HEK293T (cell line): ENCODE data around the gene KCNK3.
"Not testable (repeated sequence)": the region's sequence is repeated elsewhere in the genome, so short reads cannot be mapped to it uniquely, and the experiment has no call there.

ENCODE experiments used
- CTCF ChIA-PET: fragments of 350-600 bp; formaldehyde crosslinking; extraction: SDS; loops from one replicate; lab custom pipeline; 2021; ENCODE audit warnings: antibody characterized with exemption, inconsistent platforms; lab: Yijun Ruan, JAX
- POLR2A ChIA-PET: fragments of 350-600 bp; formaldehyde crosslinking; extraction: SDS; loops from one replicate; lab custom pipeline; 2020; ENCODE audit warnings: antibody characterized with exemption, inconsistent platforms; lab: Yijun Ruan, JAX
- DNase-seq: peaks from one replicate; pipeline ENCODE4 v3.0.0; 2012; ENCODE audit warnings: mixed read lengths; ENCODE audit errors: extremely low spot score
- ARNT ChIP-seq: fragments of 450-650 bp; IDR thresholded peaks from 2 replicates; pipeline ENCODE4 v1.6.1; 2017; ENCODE audit warnings: mild to moderate bottlenecking
- BHLHE40 ChIP-seq: fragments of 450-650 bp; IDR thresholded peaks from 2 replicates; pipeline ENCODE4 v1.6.1; 2016; ENCODE audit warnings: mild to moderate bottlenecking, moderate library complexity, borderline replicate concordance
- CTBP1 ChIP-seq: fragments of 450-650 bp; IDR thresholded peaks from 2 replicates; pipeline ENCODE4 v1.6.1; 2016; ENCODE audit warnings: borderline replicate concordance
- ELF4 ChIP-seq: fragments of 450-650 bp; IDR thresholded peaks from 2 replicates; pipeline ENCODE4 v1.6.1; 2017; ENCODE audit warnings: antibody characterized with exemption
- FOXA1 ChIP-seq: fragments of 450-650 bp; IDR thresholded peaks from 2 replicates; pipeline ENCODE4 v1.6.1; 2016; ENCODE audit warnings: mild to moderate bottlenecking
- FOXK2 ChIP-seq: fragments of 450-650 bp; IDR thresholded peaks from 2 replicates; pipeline ENCODE4 v1.6.1; 2016; ENCODE audit warnings: mild to moderate bottlenecking
- FOXM1 ChIP-seq: fragments of 450-650 bp; IDR thresholded peaks from 2 replicates; pipeline ENCODE4 v1.6.1; 2017; ENCODE audit warnings: mild to moderate bottlenecking, borderline replicate concordance
- HDGF ChIP-seq: fragments of 450-650 bp; IDR thresholded peaks from 2 replicates; pipeline ENCODE4 v1.6.1; 2017; ENCODE audit warnings: antibody characterized with exemption, borderline replicate concordance
- L3MBTL2 ChIP-seq: fragments of 450-650 bp; conservative IDR thresholded peaks from 2 replicates; pipeline ENCODE4 v1.6.1; 2016; ENCODE audit warnings: mild to moderate bottlenecking
- LEF1 ChIP-seq: fragments of 450-650 bp; IDR thresholded peaks from 2 replicates; pipeline ENCODE4 v1.6.1; 2017; ENCODE audit warnings: mild to moderate bottlenecking, borderline replicate concordance
- NFRKB ChIP-seq: fragments of 450-650 bp; IDR thresholded peaks from 2 replicates; pipeline ENCODE4 v1.6.1; 2016; ENCODE audit warnings: mild to moderate bottlenecking, moderate library complexity
- SP1 ChIP-seq: fragments of 450-650 bp; IDR thresholded peaks from 2 replicates; pipeline ENCODE4 v1.6.1; 2017
- SUZ12 ChIP-seq: fragments of 450-650 bp; IDR thresholded peaks from 2 replicates; pipeline ENCODE4 v1.6.1; 2016; ENCODE audit warnings: mild to moderate bottlenecking
- TARDBP ChIP-seq: fragments of 450-650 bp; IDR thresholded peaks from 2 replicates; pipeline ENCODE4 v1.6.1; 2016
- ZNF384 ChIP-seq: fragments of 450-650 bp; IDR thresholded peaks from 2 replicates; pipeline ENCODE4 v1.6.1; 2016
- TF ChIP-seq, protein P1 (sequence below): fragments of 450-650 bp; IDR thresholded peaks from 2 replicates; pipeline ENCODE4 v1.6.1; 2016

KCNK3 gene

DNA sequence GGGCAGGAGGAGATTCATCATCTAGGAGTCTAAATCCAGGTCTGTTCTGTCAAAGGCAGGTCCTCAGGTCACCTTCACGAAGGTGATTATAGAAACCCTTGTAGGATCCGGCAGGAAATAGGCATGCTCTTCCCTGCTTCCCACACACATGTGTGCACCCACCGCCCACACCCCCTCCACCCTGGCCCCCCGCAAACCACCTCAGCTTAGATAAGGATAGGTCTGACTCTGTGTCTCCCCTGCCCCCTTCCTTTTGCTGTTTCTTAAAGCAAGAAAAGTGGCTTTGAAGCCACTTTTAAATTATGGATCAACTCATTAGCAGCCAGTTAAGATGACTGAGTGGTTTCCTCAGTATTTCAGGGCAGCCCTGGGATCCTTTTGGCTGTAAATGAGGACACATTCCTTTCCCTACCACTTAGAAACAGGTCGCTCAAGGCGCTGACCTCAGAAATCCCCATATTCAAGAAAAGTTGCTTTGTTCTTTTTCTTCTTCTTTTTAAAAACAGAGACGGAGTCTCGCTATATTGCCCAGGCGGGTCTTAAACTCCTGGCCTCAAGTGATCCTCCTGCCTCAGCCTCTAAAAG lies 36.8 kb upstream of the KCNK3 start:
- POLR2A ChIA-PET = no interaction called here
- TF ChIP-seq ZNF384 = no peak
- no peak for TF ChIP-seq SUZ12
- no peak for TF ChIP-seq FOXM1
- TF ChIP-seq, protein P1, sequence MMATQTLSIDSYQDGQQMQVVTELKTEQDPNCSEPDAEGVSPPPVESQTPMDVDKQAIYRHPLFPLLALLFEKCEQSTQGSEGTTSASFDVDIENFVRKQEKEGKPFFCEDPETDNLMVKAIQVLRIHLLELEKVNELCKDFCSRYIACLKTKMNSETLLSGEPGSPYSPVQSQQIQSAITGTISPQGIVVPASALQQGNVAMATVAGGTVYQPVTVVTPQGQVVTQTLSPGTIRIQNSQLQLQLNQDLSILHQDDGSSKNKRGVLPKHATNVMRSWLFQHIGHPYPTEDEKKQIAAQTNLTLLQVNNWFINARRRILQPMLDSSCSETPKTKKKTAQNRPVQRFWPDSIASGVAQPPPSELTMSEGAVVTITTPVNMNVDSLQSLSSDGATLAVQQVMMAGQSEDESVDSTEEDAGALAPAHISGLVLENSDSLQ = no peak
- TF ChIP-seq FOXA1 = no peak
- no peak for TF ChIP-seq NFRKB
- TF ChIP-seq ARNT = no peak
- no peak for TF ChIP-seq CTBP1
- TF ChIP-seq FOXK2 = no peak
- no peak for TF ChIP-seq L3MBTL2
- no peak for TF ChIP-seq TARDBP
- no peak for TF ChIP-seq LEF1
- TF ChIP-seq BHLHE40 = no peak
- TF ChIP-seq ELF4 = no peak
- TF ChIP-seq HDGF = no peak
- no peak for TF ChIP-seq SP1
- no peak for DNase-seq
- CTCF ChIA-PET = no interaction called here

DNA sequence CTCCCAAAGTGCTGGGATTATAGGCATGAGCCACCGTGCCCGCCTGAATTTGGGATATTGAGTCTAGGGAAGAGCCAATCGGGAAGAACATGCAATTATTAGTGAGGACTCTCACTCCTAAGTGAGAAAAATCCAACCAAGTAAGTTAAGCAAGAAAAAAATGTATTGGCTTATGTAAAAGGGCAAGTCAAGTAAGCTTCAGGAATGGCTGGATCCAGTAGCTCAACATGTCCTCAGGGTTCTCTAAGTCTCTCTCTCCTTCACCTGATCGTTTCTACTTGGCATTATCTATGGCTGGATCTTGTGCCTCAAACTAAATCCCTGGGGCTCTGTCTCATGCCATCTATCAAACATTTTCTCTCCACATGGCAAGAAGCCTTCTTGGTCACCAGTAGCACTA lies 35.3 kb upstream of the KCNK3 start:
- ChIA-PET CTCF (interaction anchor here (0.6 kb wide), 1 partner anchor 88 kb away, joined by 3 read pairs; no protein-coding TSS in a partner anchor), POLR2A (no interaction called here)
- no peak for TF ChIP-seq NFRKB
- TF ChIP-seq SP1 = no peak
- TF ChIP-seq HDGF = no peak
- TF ChIP-seq, protein P1 = no peak
- TF ChIP-seq TARDBP = no peak
- no peak for TF ChIP-seq FOXK2
- no peak for TF ChIP-seq ZNF384
- TF ChIP-seq CTBP1 = no peak
- TF ChIP-seq ELF4 = no peak
- TF ChIP-seq L3MBTL2 = no peak
- no peak for TF ChIP-seq BHLHE40
- no peak for TF ChIP-seq SUZ12
- no peak for TF ChIP-seq LEF1
- no peak for TF ChIP-seq ARNT
- no peak for TF ChIP-seq FOXM1
- no peak for TF ChIP-seq FOXA1
- no peak for DNase-seq

DNA sequence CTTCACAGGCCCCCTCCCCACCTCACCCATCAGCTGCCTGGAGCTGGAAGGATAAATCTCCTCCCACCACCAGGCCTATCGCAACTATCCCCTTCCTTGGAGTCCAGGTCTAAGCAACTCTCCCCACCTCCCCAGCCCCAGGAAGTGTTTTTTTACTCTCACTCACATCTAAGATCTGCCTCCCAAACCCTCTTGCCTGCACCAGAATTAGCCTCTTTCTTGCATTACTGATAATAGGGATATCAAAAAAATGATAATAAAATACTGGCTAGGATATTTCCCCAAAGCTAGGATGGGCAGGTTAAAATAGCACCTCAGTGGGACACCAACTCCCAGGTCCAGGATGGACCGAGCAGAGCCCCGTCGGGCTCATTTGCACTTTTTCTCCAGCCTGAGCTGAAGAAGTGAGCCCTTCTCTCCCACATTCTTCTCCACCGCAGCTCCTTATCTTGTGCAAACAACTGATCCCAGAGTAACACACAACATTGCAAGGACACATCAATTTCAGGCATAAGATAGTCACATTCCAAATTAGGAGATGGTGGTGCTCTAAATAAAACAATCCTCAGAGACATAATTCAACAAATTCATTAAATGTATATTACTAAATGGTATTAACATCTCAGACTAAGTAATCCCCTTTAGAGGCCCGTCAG lies 33.7 kb upstream of the KCNK3 start:
- CTCF ChIA-PET = no interaction called here
- DNase-seq = no peak
- POLR2A ChIA-PET = no interaction called here
- TF ChIP-seq ARNT (no peak), LEF1 (no peak), L3MBTL2 (no peak), ELF4 (no peak), SP1 (no peak)

DNA sequence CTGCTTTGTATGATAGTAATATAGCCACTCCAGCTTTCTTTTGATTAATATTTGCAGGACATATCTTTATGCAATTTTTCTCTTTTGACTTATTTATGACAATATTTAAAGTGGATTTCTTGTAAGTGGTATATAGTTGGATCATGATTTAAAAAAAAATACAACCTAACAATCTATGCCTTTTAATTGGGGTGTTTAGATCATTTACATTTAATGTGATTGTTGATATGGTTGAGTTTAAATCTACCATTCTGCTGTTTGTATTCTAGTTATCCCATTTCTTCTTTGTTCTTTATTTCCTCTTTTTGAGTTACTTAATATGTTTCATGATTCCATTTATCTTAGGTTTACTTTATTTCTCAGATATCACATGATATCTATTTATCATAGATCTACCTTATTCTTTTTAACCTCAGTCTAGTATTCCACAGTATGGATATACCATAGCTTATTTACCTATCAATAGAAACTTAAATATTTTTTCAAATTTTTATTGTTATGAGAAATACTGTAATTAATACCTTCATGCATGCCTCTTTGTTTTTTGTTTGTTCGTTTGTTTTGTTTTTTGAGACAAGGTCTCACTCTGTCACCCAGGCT lies 32.1 kb upstream of the KCNK3 start:
- DNase-seq = no peak
- TF ChIP-seq ZNF384 (peak; percentile 21; the same call in 1 of the 2 replicates), LEF1 (no peak)
- ChIA-PET POLR2A (no interaction called here), CTCF (no interaction called here)

DNA sequence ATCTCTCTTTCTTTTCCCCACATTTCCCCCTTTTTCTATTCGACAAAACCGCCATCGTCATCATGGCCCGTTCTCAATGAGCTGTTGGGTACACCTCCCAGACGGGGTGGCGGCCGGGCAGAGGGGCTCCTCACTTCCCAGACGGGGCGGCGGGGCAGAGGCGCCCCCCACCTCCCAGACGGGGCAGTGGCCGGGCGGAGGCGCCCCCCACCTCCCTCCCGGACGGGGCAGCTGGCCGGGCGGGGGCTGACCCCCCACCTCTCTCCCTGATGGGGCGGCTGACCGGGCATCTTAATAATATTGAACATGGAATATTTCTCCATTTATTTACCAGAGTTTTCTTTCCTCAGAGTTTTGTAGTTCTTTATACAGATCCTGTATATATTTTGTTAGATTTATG lies 27.2 kb upstream of the KCNK3 start:
- DNase-seq, POLR2A ChIA-PET, CTCF ChIA-PET: not testable (repeated sequence)

DNA sequence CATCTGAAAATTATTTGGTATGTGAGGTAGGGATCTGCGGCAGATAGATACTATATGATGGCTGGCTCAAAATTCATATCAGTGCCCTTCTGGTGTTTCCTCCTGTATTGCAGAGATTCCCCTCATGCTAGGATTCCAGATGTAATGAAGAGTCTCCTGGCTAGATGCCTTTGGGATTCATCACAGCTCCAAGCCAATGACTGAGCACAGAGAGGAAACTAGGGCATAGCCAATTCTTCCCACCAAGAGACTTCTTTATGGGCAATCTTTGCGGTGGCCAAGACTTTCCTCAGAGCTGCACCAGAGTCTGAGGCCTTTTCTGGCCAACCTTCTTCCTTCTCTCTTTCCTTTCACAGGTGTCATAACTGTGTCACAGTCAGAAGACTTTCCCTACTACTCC lies 25.9 kb upstream of the KCNK3 start:
- DNase-seq = no peak
- ChIA-PET CTCF (interaction anchor here (0.7 kb wide), 1 partner anchor 16 kb away, joined by 4 read pairs; no protein-coding TSS in a partner anchor), POLR2A (no interaction called here)
- TF ChIP-seq TARDBP (no peak), ARNT (no peak), SP1 (no peak), HDGF (no peak), NFRKB (no peak), CTBP1 (no peak), L3MBTL2 (no peak), ZNF384 (no peak), FOXK2 (no peak), FOXA1 (no peak), LEF1 (no peak), ELF4 (no peak), SUZ12 (no peak), BHLHE40 (no peak), FOXM1 (no peak)
- TF ChIP-seq, protein P1 = no peak

DNA sequence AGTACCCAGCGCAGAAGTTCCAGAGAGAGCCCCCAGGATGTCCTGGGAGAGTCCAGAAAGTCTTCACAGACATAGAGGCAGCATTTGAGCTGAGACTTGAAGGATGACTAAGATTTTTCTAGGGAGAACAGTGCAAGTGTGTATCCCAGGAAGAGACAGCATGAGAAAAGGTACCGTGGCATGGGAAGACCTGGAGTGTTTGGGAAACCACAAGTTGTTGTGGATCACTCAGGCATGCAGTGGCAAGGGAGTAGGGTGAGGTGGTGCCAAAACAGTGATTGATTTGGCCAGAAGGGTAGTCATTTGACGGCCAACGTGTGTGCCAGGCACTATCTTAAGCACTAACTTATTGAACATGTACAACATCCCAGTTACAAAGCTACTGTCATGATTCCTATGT lies 24.5 kb upstream of the KCNK3 start:
- DNase-seq = no peak
- TF ChIP-seq ARNT (no peak), FOXK2 (no peak)
- POLR2A ChIA-PET = no interaction called here
- CTCF ChIA-PET = no interaction called here
